DND-41 (cell line): ENCODE data around the gene SYNJ1.

ENCODE experiments used
- ATAC-seq: fragments of 200-7000 bp; cut with Tn5 transposase; 3 replicates; pipeline ENCODE4 v1.9.1; 2021; ENCODE audit warnings: low read depth; ENCODE audit not compliant: insufficient read depth
- DNase-seq: peaks from one replicate; pipeline ENCODE4 v3.0.0-alpha.2; 2020
- H2AFZ ChIP-seq: 2 replicates; pipeline ENCODE4 v1.6.0; 2012; ENCODE audit warnings: low read depth, low read length
- H3K27ac ChIP-seq: 2 replicates; pipeline ENCODE4 v1.5.1; 2012; ENCODE audit warnings: low read length, inconsistent platforms
- H3K27me3 ChIP-seq: fragments of 200-600 bp; sonication (generic); 2 replicates; pipeline ENCODE4 v1.6.0; 2012; ENCODE audit warnings: low read length, mild to moderate bottlenecking, inconsistent platforms; ENCODE audit not compliant: insufficient read depth, poor library complexity
- H3K36me3 ChIP-seq: 2 replicates; pipeline ENCODE4 v1.5.1; 2012; ENCODE audit warnings: low read length, inconsistent platforms; ENCODE audit not compliant: insufficient read depth
- H3K4me1 ChIP-seq: 2 replicates; pipeline ENCODE4 v1.5.1; 2012; ENCODE audit warnings: mild to moderate bottlenecking, low read length; ENCODE audit not compliant: insufficient read depth
- H3K4me2 ChIP-seq: 2 replicates; pipeline ENCODE4 v1.6.0; 2012; ENCODE audit warnings: mild to moderate bottlenecking, moderate library complexity, low read length, inconsistent platforms; ENCODE audit not compliant: insufficient read depth
- H3K4me3 ChIP-seq, 2 experiments: fragments of 200-600 bp in 1 of 2; shearing (Covaris generic) in 1 of 2; 2 replicates each; pipeline ENCODE4 v1.5.1; 2012 to 2016; ENCODE audit warnings: inconsistent platforms in 2 of 2, low read length in 2 of 2, mild to moderate bottlenecking in 2 of 2, low read depth in 1 of 2, moderate library complexity in 1 of 2
- H3K79me2 ChIP-seq: 2 replicates; pipeline ENCODE4 v1.6.0; 2012; ENCODE audit warnings: low read length, inconsistent platforms; ENCODE audit not compliant: insufficient read depth
- H3K9ac ChIP-seq: 2 replicates; pipeline ENCODE4 v1.6.0; 2012; ENCODE audit warnings: low read depth, mild to moderate bottlenecking, inconsistent platforms, low read length, moderate library complexity
- H3K9me3 ChIP-seq: 2 replicates; pipeline ENCODE4 v1.5.1; 2012; ENCODE audit warnings: low read length, moderate library complexity, mild to moderate bottlenecking, inconsistent platforms; ENCODE audit not compliant: insufficient read depth, severe bottlenecking
- H4K20me1 ChIP-seq: 2 replicates; pipeline ENCODE4 v1.6.0; 2012; ENCODE audit warnings: low read length; ENCODE audit not compliant: insufficient read depth
- EZH2 ChIP-seq: IDR thresholded peaks from 3 replicates; pipeline ENCODE4 v1.6.1; 2012; ENCODE audit warnings: borderline replicate concordance, low read depth, mild to moderate bottlenecking, moderate library complexity, low read length, inconsistent platforms; ENCODE audit not compliant: severe bottlenecking
- TF ChIP-seq, protein P1 (sequence below): IDR thresholded peaks from 2 replicates; pipeline ENCODE4 v1.5.1; 2012; ENCODE audit warnings: borderline replicate concordance, low read length, moderate library complexity, mild to moderate bottlenecking; ENCODE audit not compliant: poor library complexity, severe bottlenecking; ENCODE audit errors: extremely low read depth

The SYNJ1 gene

DNA sequence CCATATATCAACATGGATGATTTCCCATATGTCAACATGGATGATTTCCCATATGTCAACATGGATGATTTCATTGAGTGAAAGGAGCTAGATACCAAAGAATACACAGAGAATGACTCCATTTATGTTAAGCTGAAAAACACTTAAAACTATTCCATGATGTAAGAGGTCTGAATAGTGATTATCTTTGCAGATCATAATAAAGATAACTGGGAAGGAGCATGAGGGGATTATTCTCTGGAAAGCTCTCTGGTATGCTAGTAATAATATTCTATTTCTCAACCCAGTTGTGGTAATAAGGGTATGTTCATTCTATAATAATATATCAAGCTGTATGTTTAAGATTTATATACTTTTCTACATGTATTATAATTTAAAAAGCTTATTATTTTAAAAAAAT is 14.1 kb downstream of the SYNJ1 start:
- Histone ChIP-seq H3K4me1 (0 out of 2 replicates have a peak, but pooled peaks cover 3% of the 10 kb centered on the region), H3K4me2 (no peak overlapping the region), H3K4me3 (no peak overlapping the region), H3K36me3 (peaks cover 9% of the 10 kb centered on the region; the same call in 1 of the 2 replicates), H3K9ac (no peak overlapping the region), H2AFZ (no peak overlapping the region), H3K9me3 (no peaks in the 10 kb centered on the region), H3K79me2 (0 out of 2 replicates have a peak, but pooled peaks cover 2% of the 10 kb centered on the region), H3K27ac (no peak overlapping the region), H3K27me3 (no peaks in the 10 kb centered on the region), H4K20me1 (peaks cover 2% of the 10 kb centered on the region; the same call in 1 of the 2 replicates)
- DNase-seq (no peak), ATAC-seq (no peak)
- TF ChIP-seq EZH2: no peak
- TF ChIP-seq, protein P1, sequence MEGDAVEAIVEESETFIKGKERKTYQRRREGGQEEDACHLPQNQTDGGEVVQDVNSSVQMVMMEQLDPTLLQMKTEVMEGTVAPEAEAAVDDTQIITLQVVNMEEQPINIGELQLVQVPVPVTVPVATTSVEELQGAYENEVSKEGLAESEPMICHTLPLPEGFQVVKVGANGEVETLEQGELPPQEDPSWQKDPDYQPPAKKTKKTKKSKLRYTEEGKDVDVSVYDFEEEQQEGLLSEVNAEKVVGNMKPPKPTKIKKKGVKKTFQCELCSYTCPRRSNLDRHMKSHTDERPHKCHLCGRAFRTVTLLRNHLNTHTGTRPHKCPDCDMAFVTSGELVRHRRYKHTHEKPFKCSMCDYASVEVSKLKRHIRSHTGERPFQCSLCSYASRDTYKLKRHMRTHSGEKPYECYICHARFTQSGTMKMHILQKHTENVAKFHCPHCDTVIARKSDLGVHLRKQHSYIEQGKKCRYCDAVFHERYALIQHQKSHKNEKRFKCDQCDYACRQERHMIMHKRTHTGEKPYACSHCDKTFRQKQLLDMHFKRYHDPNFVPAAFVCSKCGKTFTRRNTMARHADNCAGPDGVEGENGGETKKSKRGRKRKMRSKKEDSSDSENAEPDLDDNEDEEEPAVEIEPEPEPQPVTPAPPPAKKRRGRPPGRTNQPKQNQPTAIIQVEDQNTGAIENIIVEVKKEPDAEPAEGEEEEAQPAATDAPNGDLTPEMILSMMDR: no peak

DNA sequence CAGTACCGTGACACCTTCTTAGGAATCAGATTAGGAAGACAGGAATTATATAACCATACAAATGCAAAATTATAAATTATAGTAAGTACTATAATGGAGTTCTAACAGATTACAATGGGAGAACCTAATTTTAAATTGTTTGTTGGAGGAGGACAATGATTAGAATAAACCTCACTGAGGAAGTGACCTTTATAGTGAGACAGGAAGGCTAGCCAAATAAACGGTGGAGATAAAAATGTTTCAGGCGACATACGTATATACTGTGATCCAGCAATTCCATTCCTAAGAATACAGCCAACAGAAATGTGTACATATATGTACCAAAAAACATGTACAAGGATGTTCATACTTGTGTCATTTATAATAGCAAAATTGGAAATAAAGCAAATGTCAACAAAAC is 15.2 kb downstream of the SYNJ1 start:
- H3K9me3 ChIP-seq: no peaks in the 10 kb centered on the region
- no peak overlapping the region for H3K4me2 ChIP-seq
- H3K27ac ChIP-seq: no peak overlapping the region
- no peak overlapping the region for H2AFZ ChIP-seq
- no peak for ATAC-seq
- 0 out of 2 replicates have a peak, but pooled peaks cover 3% of the 10 kb centered on the region for H3K4me1 ChIP-seq
- no peaks in the 10 kb centered on the region for H3K27me3 ChIP-seq
- H3K9ac ChIP-seq: no peak overlapping the region
- peaks cover 4% of the 10 kb centered on the region; the same call in 1 of the 2 replicates for H3K36me3 ChIP-seq
- TF ChIP-seq, protein P1: no peak
- TF ChIP-seq EZH2: no peak
- 0 out of 2 replicates have a peak, but pooled peaks cover 2% of the 10 kb centered on the region for H3K79me2 ChIP-seq
- peaks cover under 1% of the 10 kb centered on the region; the same call in 1 of the 2 replicates for H4K20me1 ChIP-seq
- DNase-seq: no peak
- no peak overlapping the region for H3K4me3 ChIP-seq

DNA sequence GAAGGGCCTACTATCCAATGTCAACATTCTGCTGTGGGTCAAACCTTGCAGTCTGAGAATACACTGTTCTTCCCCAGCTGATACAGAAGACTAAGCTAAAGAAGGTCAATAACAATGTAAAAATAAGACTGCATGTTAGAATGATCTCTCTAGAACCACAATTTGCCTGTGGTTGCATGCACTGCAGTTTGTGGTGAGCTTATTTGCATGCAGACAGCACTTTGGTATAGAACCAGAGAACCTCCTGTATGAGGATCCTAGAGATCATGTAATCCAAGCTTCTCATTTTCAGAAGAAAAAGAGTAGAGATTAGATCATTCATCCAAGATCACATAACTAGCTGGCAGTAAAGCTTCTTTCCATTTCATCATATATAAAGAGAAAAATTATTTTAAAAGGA is 15.8 kb downstream of the SYNJ1 start:
- H3K9ac ChIP-seq: no peak overlapping the region
- H4K20me1 ChIP-seq: no peaks in the 10 kb centered on the region
- no peak overlapping the region for H3K4me3 ChIP-seq
- no peak overlapping the region for H3K4me2 ChIP-seq
- no peaks in the 10 kb centered on the region for H3K36me3 ChIP-seq
- no peaks in the 10 kb centered on the region for H3K9me3 ChIP-seq
- 0 out of 2 replicates have a peak, but pooled peaks cover 3% of the 10 kb centered on the region for H3K4me1 ChIP-seq
- DNase-seq: peak; percentile 17
- TF ChIP-seq EZH2: no peak
- TF ChIP-seq, protein P1: no peak
- H2AFZ ChIP-seq: no peak overlapping the region
- no peaks in the 10 kb centered on the region for H3K27me3 ChIP-seq
- ATAC-seq: peak; percentile 64; the same call in 2 of the 3 replicates
- 0 out of 2 replicates have a peak, but pooled peaks cover 2% of the 10 kb centered on the region for H3K79me2 ChIP-seq
- no peak overlapping the region for H3K27ac ChIP-seq

DNA sequence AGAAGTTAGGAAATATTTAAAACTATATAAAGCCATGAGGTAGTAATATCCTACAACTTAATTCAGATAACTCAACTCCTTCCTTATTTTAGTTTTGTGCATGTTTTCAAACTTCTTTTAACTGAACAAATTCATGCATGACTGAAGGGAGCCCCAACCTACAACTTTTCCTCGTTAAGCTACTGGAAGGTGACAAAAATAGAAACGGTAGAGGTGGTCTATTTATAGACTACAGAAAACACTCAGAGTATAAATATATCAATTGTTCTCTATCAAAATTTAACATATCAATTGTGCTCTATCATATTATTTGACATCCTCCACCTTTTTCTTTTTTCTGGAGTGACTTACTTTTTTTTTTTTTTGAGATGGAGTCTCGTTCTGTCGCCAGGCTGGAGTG is 16.8 kb downstream of the SYNJ1 start:
- Histone ChIP-seq H3K36me3 (no peaks in the 10 kb centered on the region), H3K4me3 (no peak overlapping the region), H3K27me3 (no peaks in the 10 kb centered on the region), H2AFZ (no peak overlapping the region), H3K4me1 (0 out of 2 replicates have a peak, but pooled peaks cover 3% of the 10 kb centered on the region), H3K9me3 (no peaks in the 10 kb centered on the region), H3K4me2 (no peak overlapping the region), H4K20me1 (no peaks in the 10 kb centered on the region), H3K9ac (no peak overlapping the region), H3K27ac (no peak overlapping the region), H3K79me2 (0 out of 2 replicates have a peak, but pooled peaks cover 2% of the 10 kb centered on the region)
- DNase-seq (no peak), ATAC-seq (no peak)
- TF ChIP-seq, protein P1: no peak
- TF ChIP-seq EZH2: no peak
